HepG2 (cell line): ENCODE data around the gene RING1. TPM values are rescaled to one million over a fixed set of nuclear protein-coding genes. Genes with fewer than 3 reads are reported as not detected.

Experiments used
- ATAC-seq: fragments of 200-7000 bp; cut with Tn5 transposase; 3 replicates; pipeline ENCODE4 v1.9.1; 2020; ENCODE audit warnings: mild to moderate bottlenecking, moderate library complexity
- BruUV-seq: library from RNA; stranded (reverse); fragments of 400-500 nt; replicated peaks from 2 replicates; lab custom pipeline; 2021; lab: Mats Ljungman, UMichigan
- CTCF ChIA-PET: fragments of 300-600 bp; formaldehyde crosslinking; extraction: SDS; loops from one replicate; lab custom pipeline; 2021; ENCODE audit warnings: low total read pairs, inconsistent platforms, low intra/inter-chr PET ratio; lab: Yijun Ruan, JAX
- POLR2A ChIA-PET: fragments of 350-600 bp; sonication (Branson Sonifier 250); formaldehyde crosslinking; loops from one replicate; lab custom pipeline; 2020; ENCODE audit warnings: antibody characterized with exemption, inconsistent platforms; lab: Yijun Ruan, JAX
- DNase-seq: peaks from one replicate; pipeline ENCODE4 v3.0.0-alpha.2; 2015; ENCODE audit warnings: low spot score
- FAIRE-seq: peaks from 3 replicates; lab custom pipeline; 2011; peaks lifted over from hg19 to GRCh38; lab: Jason Lieb, UNC
- H2AFZ ChIP-seq: one replicate; pipeline ENCODE4 v1.6.1; 2011; ENCODE audit warnings: low read length, inconsistent platforms
- H3K27ac ChIP-seq: fragments of 300-600 bp; 3 replicates; pipeline ENCODE4 v1.8.0; 2011; ENCODE audit warnings: mixed run types, mild to moderate bottlenecking, mixed read lengths, low read length, inconsistent platforms; ENCODE audit not compliant: insufficient read depth; ENCODE audit errors: extremely low read length
- H3K27me3 ChIP-seq, 2 experiments: fragments of 200-600 bp in 1 of 2; 2 replicates in 1 of 2; 3 replicates in 1 of 2; pipeline versions ENCODE4 v1.6.0 to v1.8.0; 2011; ENCODE audit warnings: low read length in 2 of 2, mild to moderate bottlenecking in 2 of 2, moderate library complexity in 2 of 2, inconsistent platforms in 1 of 2; ENCODE audit not compliant: insufficient read depth in 2 of 2, control insufficient read depth in 1 of 2
- H3K36me3 ChIP-seq, 2 experiments: fragments of 200-600 bp in 1 of 2; replicated peaks in 1 of 2; 2 replicates in 1 of 2; 3 replicates in 1 of 2; pipeline versions ENCODE4 v1.5.1 to v1.8.0; 2011; ENCODE audit warnings: low read length in 2 of 2, inconsistent platforms in 1 of 2; ENCODE audit not compliant: insufficient read depth in 2 of 2, control insufficient read depth in 1 of 2
- H3K4me1 ChIP-seq: 2 replicates; pipeline ENCODE4 v1.5.1; 2012; ENCODE audit warnings: low read length, inconsistent platforms; ENCODE audit not compliant: insufficient read depth
- H3K4me2 ChIP-seq: 2 replicates; pipeline ENCODE4 v1.6.0; 2011; ENCODE audit warnings: low read depth, low read length, inconsistent platforms
- H3K4me3 ChIP-seq, 3 experiments: fragments of 200-600 bp in 1 of 3; sonication (generic), shearing (Covaris generic) in 1 of 3; replicated peaks in 1 of 3; 2 replicates each; pipeline ENCODE4 v1.5.1; 2011 to 2016; ENCODE audit warnings: low read length in 3 of 3, inconsistent platforms in 2 of 3, low read depth in 2 of 3, mild to moderate bottlenecking in 2 of 3, control low read depth in 1 of 3, mixed read lengths in 1 of 3; ENCODE audit not compliant: insufficient read depth in 1 of 3
- H3K79me2 ChIP-seq: one replicate; pipeline ENCODE4 v1.6.1; 2011; ENCODE audit warnings: low read length, inconsistent platforms; ENCODE audit not compliant: insufficient read depth
- H3K9ac ChIP-seq: 2 replicates; pipeline ENCODE4 v1.6.0; 2011; ENCODE audit warnings: mild to moderate bottlenecking, low read depth, low read length, inconsistent platforms; ENCODE audit not compliant: insufficient read depth
- H3K9me3 ChIP-seq: 2 replicates; pipeline ENCODE4 v1.5.1; 2012; ENCODE audit warnings: mild to moderate bottlenecking, low read length
- H4K20me1 ChIP-seq: 2 replicates; pipeline ENCODE4 v1.6.0; 2011; ENCODE audit warnings: inconsistent platforms, mild to moderate bottlenecking, low read length, moderate library complexity; ENCODE audit not compliant: insufficient read depth
- TEAD3 ChIP-seq: optimal IDR thresholded peaks from 2 replicates; pipeline ENCODE3; 2016; ENCODE audit warnings: borderline replicate concordance
- THAP9 ChIP-seq: sonication (generic); formaldehyde crosslinking; IDR thresholded peaks from 2 replicates; pipeline ENCODE4; 2020; ENCODE audit warnings: missing genetic modification reagents, mild to moderate bottlenecking, borderline replicate concordance
- ZBTB34 ChIP-seq: sonication (generic); formaldehyde crosslinking; IDR thresholded peaks from 2 replicates; pipeline ENCODE4 v1.8.0; 2022; ENCODE audit warnings: mild to moderate bottlenecking, missing genetic modification reagents
- WGBS: methylation state at CpG from one replicate; pipeline ENCODE4 v1.1.6; 2017; ENCODE audit warnings: low lambda C conversion rate; 5-methylcytosine and 5-hydroxymethylcytosine counted together
- in situ Hi-C: cut with HindIII; loops from 2 replicates; pipeline ENCODE4 v1.10.0; 2017; ENCODE audit warnings: low pct_unique_long_range_greater_than_20kb; ENCODE audit not compliant: extremely low pct_ligation_motif_present
- intact Hi-C: fragments of 100-400 bp; cut with micrococcal nuclease; formaldehyde crosslinking; loops from one replicate; pipeline ENCODE4 v1.10.0; 2022; ENCODE audit not compliant: unreplicated experiment
- polyA plus RNA-seq, 8 experiments: library from polyadenylated mRNA; depleted of rRNA in 3 of 8; stranded (reverse) in 7 of 8; unstranded in 1 of 8; fragments of >200 nt; fragmentation: Illumina TruSeq in 4 of 8; extraction: Trizol in 4 of 8; gene quantifications; 2 replicates each; pipeline versions ENCODE4 v1.2.1 to v1.2.3, GENCODE V29; 2011 to 2016; ENCODE audit warnings: low read depth in 4 of 8, missing spikeins in 1 of 8, mixed read lengths in 1 of 8; ENCODE audit not compliant: insufficient read depth in 1 of 8
- total RNA-seq, 5 experiments: library from RNA; depleted of rRNA; stranded (reverse); fragments of >200 nt; fragmentation: Illumina TruSeq; extraction: Trizol; gene quantifications; 2 replicates each; pipeline ENCODE4 v1.2.3, GENCODE V29; 2016; ENCODE audit warnings: low read depth in 1 of 5
- TF ChIP-seq, protein P1 (sequence below): sonication (generic); formaldehyde crosslinking; IDR thresholded peaks from 2 replicates; pipeline ENCODE4 v1.4.0; 2020; ENCODE audit warnings: mild to moderate bottlenecking, missing genetic modification reagents

Gene RING1
- total and polyA plus RNA-seq, 2 of the 13 experiments (the other 11 are each of a cell fraction or from before 2014, with no cell fraction given) = 23.9 to 33.6 TPM

- ChIA-PET CTCF (no interaction called here), POLR2A (no interaction called here)
- intact Hi-C loops = no loop called here
- ATAC-seq = no peak
- no peak for DNase-seq
- no peaks in the 10 kb centered on the region for H3K36me3 ChIP-seq
- BruUV-seq = no TSS peak
- no peak overlapping the region for H3K4me2 ChIP-seq
- in situ Hi-C loops = no loop called here
- no peak overlapping the region for H3K27ac ChIP-seq
- TF ChIP-seq TEAD3 (no peak), THAP9 (CRISPR knock-in tag) (no peak), ZBTB34 (CRISPR knock-in tag) (no peak)
- TF ChIP-seq, protein P1, sequence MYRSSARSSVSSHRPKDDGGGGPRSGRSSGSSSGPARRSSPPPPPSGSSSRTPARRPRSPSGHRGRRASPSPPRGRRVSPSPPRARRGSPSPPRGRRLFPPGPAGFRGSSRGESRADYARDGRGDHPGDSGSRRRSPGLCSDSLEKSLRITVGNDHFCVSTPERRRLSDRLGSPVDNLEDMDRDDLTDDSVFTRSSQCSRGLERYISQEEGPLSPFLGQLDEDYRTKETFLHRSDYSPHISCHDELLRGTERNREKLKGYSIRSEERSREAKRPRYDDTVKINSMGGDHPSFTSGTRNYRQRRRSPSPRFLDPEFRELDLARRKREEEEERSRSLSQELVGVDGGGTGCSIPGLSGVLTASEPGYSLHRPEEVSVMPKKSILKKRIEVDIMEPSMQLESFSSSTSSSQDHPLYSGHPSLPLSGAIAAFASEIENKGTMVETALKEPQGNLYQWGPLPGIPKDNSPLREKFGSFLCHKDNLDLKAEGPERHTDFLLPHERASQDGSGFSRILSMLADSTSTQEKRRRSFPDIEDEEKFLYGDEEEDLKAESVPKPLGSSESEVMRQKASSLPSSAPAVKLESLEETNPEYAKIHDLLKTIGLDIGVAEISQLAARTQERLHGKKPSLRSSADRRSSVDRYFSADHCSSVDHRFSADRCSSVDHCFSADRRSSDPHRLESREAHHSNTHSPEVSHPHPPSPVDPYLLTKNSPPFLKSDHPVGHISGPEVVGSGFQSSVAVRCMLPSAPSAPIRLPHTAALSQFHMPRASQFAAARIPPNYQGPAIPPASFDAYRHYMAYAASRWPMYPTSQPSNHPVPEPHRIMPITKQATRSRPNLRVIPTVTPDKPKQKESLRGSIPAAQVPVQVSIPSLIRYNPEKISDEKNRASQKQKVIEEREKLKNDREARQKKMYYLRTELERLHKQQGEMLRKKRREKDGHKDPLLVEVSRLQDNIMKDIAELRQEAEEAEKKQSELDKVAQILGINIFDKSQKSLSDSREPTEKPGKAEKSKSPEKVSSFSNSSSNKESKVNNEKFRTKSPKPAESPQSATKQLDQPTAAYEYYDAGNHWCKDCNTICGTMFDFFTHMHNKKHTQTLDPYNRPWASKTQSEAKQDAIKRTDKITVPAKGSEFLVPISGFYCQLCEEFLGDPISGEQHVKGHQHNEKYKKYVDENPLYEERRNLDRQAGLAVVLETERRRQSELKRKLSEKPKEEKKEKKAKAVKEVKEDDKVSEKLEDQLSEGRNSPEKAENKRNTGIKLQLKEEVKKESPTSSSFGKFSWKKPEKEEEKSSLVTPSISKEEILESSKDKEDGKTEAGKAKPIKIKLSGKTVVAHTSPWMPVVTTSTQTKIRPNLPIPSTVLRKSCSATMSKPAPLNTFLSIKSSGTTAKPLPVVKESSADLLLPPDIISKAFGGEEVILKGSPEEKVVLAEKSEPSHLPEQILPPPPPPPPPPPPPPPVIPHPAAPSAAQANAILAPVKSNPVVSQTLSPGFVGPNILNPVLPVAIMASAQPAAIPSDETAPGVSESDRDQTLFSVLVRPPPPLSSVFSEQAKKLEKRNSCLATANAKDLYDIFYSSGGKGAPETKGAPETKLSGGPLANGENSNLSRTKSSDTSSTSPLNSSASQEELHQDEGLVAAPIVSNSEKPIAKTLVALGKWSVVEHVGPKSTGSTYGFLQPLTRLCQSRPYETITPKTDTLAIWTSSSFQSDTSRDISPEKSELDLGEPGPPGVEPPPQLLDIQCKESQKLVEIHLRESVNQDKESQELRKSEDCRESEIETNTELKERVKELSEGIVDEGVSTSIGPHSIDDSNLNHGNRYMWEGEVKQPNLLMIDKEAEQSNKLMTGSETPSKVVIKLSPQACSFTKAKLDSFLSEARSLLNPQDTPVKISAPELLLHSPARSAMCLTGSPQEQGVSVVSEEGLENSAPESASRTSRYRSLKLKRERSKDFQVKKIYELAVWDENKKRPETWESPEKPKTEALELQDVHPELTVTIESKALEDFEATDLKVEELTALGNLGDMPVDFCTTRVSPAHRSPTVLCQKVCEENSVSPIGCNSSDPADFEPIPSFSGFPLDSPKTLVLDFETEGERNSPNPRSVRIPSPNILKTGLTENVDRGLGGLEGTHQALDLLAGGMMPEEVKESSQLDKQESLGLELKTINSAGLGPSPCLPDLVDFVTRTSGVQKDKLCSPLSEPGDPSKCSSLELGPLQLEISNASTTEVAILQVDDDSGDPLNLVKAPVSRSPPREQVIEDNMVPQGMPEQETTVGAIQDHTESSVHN (CRISPR knock-in tag) = no peak
- H3K4me1 ChIP-seq = peaks cover 9% of the 10 kb centered on the region
- no peak overlapping the region for H3K9ac ChIP-seq
- FAIRE-seq = no peak
- H3K27me3 ChIP-seq = peaks cover 4 to 55% of the 10 kb centered on the region in 2 experiments; a peak in 4 of 5 replicates
- no peaks in the 10 kb centered on the region for H3K79me2 ChIP-seq
- WGBS = 20% methylated on average over 10 of the region's 10 CpGs
- no peak overlapping the region for H3K4me3 ChIP-seq
- H4K20me1 ChIP-seq = no peaks in the 10 kb centered on the region
- H3K9me3 ChIP-seq = peaks cover 15% of the 10 kb centered on the region; the same call in 1 of the 2 replicates
- no peak overlapping the region for H2AFZ ChIP-seq
These were observed 29.4 kb upstream of the RING1 start for GRCh38 chr6:33178755-33179475.
